ENCODE measurements around the gene RPS18.
"Not testable (repeated sequence)": the region's sequence is repeated elsewhere in the genome, so short reads cannot be mapped to it uniquely, and the experiment has no call there.

Gene RPS18

DNA sequence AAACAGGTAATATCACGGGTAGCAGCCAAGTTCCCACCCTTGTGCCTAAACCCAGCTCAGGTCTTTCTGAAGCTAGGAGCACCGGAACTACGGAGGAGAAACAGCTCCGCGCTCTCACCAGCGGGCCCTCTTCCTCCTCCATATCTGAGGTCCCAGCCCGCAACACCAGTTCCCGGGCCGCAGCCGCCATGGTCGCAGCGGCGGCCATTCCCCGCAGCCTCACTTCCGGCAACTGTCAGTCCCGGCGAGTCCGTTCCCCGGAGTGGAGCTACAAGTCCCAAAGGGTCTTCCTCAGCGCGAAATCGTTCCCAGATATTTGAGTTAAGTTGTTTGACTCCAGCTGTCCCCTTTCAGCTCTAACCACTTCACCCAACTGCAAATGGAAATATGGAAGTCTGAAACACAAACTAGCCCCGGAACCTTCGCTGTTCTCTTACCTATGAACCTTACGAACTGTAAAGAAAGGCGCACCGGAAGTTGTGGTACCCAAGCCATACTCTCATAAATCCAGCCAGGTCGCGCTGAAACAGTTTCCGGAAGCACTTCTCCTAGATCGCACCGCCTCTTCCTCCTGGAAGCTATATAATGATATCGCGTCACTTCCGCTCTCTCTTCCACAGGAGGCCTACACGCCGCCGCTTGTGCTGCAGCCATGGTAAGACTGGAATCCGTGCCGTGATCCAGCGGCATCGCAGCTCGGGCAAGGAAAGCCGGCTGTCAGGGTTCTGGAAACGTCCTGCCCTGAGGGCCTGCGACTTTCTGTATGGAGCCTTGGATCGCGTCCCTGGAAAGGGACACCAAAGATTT, at the start of gene RPS18, which contains the start of gene VPS52:
RPS18 (plus strand) TSS at position 608 of the 807 bp plus-strand sequence; CDS start at position 653, 45 bp downstream.
VPS52 (minus strand) TSS at position 409 of the 807 bp plus-strand sequence; CDS start at position 208, 201 bp downstream.
- peak; percentile 83 for FAIRE-seq

DNA sequence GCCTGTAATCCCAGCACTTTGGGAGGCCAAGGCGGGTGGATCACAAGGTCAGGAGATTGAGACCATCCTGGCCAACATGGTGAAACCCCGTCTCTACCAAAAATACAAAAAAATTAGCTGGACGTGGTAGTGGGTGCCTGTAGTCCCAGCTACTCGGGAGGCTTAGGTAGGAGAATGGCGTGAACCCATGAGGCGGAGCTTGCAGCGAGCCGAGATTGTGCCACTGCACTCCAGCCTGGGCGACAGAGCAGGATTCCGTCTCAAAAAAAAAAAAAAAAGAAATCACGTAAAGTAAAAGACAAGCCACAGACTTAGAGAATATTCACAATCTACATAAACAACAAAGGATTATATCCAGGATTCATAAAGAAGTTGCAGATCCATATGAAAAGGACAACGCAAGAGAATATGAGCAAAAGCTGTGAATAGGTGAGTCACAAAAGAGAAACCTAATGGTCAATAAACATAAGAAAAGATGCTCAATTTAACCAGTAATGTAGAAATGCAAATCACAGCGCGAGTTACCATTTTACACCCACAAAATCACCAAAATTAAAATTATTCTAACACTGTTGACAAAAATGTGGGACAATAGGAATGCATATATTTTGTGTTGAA, 45.3 kb upstream of the RPS18 start:
- not testable (repeated sequence) for FAIRE-seq

DNA sequence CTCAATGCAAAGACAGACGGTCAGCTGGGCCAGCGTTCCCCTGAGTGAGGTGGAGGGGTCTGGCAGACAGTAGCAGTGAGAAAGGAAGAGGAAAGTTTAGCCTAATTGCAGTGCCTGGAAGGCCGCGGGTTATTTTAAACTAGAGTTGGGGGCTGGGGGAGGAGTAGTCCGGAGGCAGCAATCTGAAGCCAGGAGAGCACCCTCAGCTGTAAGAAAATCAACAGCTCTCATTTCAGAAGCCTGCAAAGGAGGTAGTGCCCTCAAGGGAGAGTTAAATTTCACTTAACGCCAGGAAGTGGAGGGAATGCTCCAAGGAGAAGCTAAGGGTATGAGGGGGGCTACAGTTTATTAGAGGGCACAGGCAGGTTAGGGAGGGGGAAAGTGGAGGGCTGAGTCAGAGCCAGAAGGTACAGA, 36.6 kb upstream of the RPS18 start:
- no peak for FAIRE-seq

DNA sequence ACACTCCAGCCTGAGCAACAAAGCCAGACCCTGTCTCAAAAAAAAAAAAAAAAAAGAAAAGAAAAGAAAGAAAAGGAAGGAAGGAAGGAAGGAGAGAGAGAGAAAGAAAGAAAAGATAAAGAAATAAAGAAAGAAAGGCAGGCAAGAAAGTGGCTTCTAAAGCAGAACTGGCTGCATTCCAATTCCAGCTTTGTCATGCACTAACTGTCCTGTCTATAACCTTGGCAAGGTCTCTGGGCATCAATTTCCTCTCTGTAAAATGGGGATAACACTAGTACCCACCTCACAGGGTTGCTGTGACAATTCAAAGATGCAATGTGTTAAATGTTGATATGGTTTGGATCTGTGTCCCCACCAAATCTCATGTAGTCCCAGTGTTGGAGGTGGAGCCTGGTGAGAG, 35.5 kb upstream of the RPS18 start:
- FAIRE-seq: no peak

DNA sequence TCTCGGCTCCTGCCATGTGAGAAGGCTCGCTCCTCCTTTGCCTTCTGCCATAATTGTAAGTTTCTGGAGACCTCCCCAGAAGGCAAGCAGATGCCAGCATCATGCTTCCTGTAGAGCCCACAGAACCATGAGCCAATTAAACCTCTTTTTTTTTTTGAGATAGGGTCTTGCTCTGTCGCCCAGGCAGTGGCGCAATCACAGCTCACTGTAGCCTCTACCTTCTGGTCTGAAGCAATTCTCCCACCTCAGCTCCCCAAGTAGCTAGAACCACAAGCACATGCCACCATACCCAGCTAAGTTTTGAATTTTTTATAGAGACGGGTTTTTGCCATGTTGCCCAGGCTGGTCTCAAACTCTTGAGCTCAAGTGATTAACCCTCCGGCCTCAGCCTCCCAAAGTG, 35.0 kb upstream of the RPS18 start:
- no peak for FAIRE-seq

DNA sequence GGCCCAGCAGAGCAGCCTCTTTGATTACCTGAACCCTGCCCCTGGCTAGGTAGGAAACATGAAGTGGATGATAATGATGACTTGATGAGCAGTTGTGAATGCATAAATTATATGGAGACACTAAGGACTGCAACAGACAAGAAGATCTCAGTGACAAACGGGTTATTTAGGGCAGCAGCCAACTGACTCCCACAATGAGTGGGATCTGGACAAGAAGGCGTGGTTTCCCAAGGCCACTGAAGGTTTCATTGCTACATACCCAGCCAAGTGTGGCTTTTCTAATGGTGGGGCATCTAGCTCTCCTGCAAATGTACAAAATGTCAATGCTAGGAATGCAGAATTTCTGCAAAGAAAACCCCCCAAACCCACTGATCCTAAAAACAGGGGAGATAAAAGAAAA, 34.1 kb upstream of the RPS18 start:
- FAIRE-seq: no peak

DNA sequence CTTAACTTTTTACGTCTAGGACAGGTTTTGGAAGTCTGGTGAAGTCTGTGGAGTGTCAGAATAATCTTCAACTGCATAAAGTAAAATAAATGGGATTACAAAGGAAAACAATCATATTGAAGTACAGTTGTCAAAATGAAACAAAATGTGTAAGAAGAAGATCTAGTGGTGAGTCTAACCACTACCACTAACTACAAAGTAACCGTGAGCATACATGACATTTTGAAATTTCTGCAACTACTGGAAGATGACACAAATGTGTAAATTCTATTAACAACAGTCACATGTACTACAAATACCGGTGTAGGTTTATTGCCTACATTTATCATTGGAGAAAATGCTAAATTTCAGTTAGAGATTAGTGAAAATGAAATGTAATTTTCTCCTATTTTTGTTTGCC, 29.9 kb upstream of the RPS18 start:
- no peak for FAIRE-seq

DNA sequence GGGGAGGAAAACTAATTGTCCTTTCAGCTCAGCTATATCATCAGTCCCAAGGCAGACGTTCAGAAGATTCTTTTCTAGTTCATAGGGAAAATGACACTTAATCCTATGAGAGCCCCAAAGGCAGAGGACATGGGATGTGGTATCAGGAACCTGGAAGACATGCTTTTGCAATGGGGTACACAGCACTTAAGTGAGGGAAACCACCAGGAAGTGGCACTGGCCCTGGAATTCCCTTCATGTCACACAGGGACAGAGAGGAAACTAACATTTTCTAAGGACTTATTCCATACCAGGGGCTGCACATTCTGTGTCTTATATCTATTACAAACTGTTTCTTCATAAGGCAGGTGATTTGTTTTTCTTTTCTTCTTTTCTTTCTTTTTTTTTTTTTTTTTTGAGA, 28.4 kb upstream of the RPS18 start:
- FAIRE-seq: no peak

DNA sequence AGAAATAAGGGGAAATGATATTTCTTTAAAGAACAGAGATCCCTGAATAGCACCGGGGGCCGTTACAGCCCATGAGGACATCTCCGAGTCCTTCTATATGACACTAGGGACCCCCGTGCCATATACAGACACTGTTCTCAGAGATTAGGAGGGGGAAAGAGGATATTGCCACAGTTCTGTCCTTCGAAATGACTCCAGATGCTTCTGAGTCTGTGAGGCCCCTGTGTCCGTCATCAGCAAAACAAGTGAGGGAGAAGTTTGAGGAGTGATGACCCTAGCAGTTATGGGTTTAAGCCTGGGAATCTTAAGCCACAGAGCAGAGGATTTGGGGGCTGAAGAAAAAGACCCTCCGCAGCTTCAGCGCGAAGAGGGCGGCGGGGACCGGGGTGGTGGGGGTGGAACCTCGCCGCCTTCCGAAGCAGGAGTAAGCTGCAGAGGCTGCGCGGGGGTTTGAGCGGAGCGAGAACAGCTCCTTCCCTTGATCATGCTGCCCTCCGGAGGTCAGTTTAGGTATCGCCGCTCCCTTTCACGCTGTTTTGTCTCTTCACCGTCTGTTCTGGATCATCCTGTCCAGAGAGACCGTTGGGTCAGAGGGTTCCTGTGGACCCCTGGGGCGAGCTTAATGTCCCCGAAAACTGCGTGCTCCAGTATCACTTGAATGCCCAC, 23.8 kb upstream of the RPS18 start:
- FAIRE-seq: no peak

DNA sequence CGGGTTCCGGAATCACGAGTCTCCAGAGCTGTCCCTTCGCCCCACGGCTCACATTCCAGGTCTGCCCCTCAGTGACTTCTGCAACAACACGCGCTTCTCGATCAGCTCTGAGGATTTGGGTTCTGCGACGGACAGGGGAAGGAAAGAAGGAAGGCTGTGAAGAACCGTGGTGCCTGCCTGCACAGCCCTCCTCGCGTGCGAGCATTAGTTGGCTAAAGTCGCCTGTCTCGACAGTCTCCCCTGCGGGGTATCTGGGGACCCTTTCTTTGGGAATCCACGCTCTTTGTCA, 23.3 kb upstream of the RPS18 start:
- no peak for FAIRE-seq

DNA sequence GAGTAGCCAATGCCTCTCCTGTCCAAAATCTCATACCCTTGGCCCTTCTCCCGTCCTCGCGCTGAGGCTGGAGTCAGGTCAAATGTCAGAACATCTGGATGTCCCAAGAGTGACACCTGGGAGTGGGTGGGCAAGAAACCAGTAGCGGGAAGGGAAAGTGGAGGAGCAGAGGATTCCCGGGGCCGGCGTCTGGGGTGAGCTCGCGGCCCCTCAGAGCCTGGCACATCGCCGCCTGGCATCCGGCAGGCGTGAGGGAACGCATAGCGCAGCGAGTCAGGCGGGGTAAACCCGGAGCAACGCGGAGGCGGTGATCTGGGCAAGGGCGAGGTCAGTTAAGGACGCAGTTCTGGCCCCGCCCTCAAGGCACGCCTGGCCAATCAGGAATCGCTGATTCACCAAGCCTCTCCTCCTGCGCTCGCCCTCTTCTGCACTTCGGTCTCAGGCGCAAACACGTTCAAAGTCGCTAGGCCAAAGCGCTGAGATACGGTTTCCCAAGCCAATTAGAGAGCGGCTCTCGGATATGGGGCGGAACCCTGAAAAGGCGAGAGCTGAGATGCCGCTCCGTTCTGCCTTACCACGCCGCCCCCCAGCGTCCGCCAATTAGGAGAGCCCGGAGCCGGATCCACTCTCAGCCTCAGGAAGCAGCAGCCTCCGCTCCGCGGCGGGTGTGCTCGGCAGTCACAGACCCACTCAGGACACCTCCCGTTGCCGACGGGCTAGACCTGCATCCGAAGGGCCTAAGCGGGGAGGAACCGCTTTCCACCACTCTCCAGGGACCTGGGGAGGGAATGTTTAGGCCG, 22.7 kb upstream of the RPS18 start:
- FAIRE-seq: peak; percentile 96

DNA sequence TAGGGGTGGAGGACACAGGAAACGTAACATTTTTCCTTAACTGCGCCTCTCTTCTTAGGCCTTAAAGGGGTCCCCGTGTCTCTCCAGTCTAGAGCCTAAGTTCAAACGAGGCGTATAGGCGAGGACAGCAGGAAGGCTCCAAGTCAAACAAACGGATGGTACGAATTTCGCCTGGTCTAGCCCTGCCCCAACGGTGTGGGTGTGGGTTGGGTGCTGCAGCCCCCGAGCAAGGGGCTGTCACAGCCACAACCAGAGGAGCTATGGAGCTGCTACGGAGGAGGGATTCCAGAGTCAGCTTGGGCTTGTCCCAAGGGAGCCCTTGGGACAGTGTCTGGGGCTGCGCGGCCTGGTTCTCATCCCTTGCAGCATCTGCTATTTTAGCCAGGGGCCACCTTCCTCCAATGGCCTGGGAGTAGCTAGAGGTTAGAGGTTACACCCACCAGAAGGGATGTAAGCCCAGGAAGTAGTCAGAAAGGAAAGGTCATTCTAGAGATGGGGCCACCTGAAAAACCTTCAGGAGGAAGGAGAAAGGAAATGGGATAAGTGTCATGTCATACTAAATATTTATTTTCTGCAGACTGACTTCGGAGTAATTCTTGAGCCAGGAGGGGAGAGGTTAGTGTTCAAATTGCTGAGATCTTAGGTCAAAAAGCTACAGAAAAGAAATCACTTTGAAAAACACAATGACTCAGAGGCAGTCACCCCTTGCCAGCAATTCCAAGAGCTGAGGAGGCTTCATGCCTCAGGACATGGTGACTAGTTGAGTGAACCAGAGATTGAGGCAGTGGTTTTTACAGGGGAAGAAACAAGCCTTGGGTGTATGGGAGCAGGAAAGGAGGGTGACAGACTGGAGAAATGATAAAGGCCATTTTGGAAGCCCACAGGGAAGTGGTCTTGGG, 21.9 kb upstream of the RPS18 start:
- FAIRE-seq: no peak

DNA sequence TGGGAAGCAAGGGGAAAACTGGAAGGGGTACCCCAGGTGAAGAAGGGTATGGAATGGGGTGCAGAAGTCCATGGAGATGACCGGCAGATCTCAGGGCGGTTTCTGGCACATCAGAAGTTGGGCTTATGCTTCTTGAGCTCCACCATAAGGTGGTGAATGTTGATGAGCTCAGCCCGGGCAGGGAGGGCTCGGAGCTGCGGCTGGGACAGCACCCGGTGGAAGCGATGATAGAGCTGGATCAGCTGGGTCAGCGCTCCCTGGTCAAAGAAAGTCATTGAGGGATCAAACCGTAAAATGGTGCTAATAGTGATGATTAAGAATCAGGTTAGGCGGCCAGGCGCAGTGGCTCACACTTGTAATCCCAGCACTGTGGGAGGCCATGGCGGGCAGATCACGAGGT, 21.1 kb upstream of the RPS18 start:
- FAIRE-seq: no peak

DNA sequence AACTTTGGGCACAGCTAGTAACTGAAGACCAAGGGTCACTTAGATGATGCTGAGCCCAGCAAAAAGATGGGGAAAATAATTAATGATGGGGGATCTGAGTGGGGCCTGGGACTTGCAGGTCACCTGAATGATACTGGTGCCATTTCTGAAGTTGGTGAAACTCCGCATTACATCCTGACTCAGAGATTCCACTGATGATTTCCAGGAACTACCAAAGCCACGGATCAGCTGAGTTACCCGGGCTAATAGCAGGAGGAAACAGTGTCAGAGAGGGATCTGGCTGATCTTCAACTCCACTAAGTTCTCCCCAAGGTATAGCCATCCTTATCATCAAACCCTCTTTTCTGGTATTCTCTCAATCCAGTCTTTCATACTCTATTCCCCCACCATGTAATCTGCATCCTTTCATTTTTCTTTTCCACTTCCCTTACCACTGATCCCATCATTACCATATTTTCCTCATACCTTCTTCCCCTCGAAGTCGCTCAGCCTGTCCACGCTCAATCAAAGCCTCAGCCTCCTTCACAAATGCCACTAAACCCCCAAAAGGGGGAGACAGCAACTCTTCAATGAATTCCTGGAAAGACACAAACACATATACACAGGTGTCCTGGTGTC, 20.4 kb upstream of the RPS18 start:
- no peak for FAIRE-seq

DNA sequence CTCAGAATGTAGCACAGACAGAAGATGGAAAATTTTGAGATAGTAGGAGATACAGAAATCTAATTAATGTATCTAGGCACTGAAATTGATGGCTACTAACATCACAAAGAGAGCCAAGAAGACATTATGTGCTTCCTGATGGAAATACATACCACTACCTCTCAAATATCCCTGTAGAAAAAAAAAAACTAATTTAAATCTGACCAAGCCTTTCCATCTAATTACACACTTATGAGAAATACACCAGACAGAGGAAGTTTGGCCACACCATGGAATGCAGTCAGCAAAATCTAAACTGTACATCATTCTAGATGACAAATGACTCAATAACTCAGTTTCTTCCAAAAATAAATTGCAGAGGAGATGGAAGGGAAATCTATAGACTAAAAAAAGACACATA, 19.1 kb upstream of the RPS18 start:
- FAIRE-seq: no peak

DNA sequence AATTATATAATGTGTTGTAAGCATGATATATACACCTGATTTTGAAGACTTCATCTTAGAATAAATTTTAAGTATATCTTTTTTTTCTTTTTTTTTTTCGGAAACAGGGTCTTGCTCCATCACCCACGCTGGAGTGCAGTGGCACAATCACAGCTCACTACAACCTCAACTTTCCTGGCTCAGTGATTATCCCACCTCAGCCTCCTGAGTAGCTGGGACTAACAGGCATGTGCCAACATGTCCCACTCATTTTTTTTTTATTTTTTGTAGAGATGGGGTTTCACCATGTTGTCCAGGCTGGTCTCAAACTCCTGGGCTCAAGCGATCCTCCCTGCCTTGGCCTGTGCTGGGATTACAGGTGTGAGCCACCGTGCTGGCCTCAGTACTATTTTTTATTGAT, 17.3 kb upstream of the RPS18 start:
- FAIRE-seq: no peak

DNA sequence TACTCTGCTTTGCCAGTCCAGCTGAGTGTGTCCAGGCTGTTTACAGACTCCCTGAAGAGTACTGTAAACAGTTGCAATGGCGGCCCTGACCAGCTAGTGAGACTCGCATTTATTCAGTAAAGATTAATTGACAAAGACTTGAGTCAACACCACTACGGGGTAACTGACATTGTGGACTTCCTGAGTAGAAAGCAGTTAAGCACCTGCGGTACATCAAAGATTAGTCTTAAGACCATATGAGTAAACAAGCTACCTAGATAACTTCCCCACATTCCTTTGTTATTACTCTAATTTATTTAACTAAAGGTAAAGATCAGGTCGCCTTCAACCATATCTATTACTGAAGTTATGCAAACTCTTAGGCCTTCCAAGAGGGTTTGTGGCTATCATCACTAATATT, 12.8 kb upstream of the RPS18 start:
- no peak for FAIRE-seq

DNA sequence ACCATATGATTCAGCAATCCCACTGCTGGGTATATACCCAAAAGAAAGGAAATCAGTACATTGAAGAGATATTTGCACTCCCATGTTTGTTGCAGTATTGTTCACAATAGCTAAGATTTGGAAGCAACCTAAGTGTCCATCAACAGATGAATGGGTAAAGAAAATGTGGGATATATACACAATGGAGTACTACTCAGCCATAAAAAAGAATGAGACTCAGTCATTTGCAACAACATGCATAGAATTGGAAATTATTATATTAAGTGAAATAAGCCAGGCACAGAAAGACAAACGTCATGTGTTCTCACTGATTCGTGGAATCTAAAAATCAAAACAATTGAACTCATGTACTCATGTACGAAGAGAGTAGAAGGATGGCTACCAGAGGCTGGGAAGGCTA, 9.4 kb upstream of the RPS18 start:
- FAIRE-seq: not testable (repeated sequence)

DNA sequence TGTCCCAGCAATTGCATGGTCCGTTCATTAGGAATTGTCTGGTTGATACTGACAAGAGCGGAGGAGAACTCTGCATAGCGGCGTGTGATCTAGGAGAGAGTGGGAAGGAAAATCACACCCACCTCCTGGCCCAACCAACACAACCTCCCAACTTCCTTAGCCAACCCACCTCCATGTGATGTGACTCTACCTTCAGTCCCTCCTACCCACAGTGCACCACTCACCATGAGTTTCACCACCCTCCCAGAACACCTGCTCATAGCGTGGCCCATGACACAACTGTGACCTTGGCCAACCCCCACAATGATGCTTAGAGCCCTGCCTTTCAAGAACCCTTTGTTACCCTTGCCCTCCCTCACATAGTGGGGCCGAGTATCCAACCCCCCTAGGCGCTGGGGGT, 7.9 kb upstream of the RPS18 start:
- no peak for FAIRE-seq

DNA sequence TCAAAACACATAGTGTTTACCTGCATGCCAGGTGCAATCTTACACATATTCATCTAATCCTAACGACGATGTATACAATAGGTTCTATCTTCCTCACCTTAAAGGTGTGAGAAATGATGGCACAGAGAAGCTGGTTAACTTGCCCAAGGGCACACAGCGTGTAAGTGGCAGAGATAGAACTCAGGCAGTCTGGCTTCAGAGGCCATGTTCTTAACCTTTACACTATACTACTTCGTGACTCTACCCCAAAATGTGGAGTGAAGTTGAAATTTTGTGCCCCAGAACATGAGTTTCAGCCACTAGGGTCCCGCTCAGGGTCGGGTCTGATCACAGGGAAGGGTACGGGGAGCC, 783 bp upstream of the RPS18 start:
- no peak for FAIRE-seq

DNA sequence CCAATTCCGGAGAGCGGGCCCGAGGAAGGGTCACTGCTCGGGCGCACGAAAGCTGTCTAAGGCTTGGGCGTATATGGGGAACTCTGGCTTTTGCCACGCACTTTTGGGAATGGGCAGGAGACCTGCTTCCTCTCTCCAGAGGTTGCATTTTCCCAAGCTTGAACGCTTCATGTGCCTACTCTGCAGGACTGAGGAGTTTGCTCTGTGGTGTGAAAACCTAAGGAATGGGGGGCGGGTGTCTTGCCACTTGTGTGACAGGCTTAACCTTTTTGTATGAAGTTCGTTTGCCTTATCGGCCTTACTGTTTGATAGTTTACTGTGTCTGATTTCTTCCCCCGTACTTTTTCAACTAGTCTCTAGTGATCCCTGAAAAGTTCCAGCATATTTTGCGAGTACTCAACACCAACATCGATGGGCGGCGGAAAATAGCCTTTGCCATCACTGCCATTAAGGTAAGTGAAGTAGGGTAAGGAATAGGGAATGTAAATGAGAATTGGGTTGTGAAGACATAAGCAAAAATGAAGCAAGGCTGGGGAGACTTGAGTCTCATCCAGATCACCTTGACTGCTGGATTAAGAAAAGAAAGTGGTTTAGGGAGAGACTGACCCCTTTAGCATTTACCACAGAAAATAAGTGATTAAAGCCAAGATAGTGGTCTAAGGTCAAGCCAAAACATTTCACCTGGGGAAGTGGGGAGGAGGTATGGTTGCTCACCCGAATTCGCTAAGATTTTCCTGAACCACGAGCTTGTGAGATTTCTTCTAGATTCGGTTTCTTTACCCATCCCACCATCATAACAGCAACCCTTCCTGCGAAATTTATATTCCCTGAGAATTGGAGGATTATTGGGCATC, 627 bp downstream of the RPS18 start:
- no peak for FAIRE-seq

All from TTC549 (cell line).